Smooth muscle cell of the umbilical artery (primary cell): ENCODE data around the gene BLM. TPM values are rescaled to one million over a fixed set of nuclear protein-coding genes. Genes with fewer than 3 reads are reported as not detected.

Source experiments
- total RNA-seq: library from RNA; depleted of rRNA; stranded (reverse); fragments of >200 nt; gene quantifications from 2 replicates; pipeline ENCODE4 v1.2.3, GENCODE V29; 2014

Gene BLM
- 0.59 and 4.0 TPM in 2 replicates for total RNA-seq

DNA sequence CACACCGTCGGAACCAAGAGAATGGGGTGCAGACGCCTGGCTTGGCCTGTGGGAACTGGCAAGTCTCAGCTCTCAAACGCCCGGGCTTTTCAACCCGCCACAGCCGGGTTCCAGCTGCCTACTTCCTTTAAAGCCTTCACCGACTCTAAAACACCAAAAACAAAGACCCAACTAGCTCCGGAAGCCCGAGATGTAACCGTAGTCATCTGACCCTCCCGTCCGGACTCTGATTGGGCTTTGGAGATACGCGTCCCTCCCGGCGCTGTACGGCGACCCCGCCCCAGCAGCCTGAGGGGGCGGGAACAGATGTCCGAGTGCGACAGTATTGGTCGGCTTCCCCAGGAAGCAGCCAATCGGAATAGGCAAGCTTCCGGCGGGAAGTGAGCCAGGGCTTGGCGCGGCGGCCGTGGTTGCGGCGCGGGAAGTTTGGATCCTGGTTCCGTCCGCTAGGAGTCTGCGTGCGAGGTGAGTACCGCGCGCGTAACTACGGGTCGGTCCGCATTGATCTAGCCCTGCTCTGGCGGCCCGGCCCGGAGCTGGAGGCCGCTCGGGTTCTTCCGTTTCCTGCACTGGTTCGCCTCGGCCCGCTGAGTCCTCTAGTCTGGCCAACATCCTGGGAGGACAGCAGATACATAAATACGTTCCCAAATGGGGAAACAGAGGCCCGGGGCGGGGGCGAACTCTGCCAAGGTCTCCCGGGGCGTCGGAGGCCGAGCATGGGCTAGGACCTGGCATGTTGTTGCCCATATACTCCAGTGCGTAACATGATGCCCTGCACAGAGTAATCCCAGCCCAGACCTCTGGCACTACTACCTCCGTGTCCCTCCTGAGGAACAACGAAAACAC, at the start of gene BLM:
BLM (plus strand) TSS at position 371 of the 846 bp plus-strand sequence. CDS start 30,047 bp downstream, outside the sequence.

Other genes starting within 250 kb of the BLM start
- gene CRTC3, start 187.4 kb upstream of the BLM start, total RNA-seq: 12.8 and 18.5 TPM in 2 replicates
- gene FURIN, start 151.2 kb downstream of the BLM start, total RNA-seq: 61.8 and 130 TPM in 2 replicates
- gene FES, start 167.2 kb downstream of the BLM start, total RNA-seq: 15.4 and 27.4 TPM in 2 replicates
- 13.7 and 27.2 TPM in 2 replicates for gene MAN2A2, start 186.0 kb downstream of the BLM start, total RNA-seq
- gene HDDC3, start 215.2 kb downstream of the BLM start, total RNA-seq: 11.6 and 12.2 TPM in 2 replicates
- 81.4 and 106 TPM in 2 replicates for gene UNC45A, start 217.9 kb downstream of the BLM start, total RNA-seq
- 11.3 and 15.0 TPM in 2 replicates for gene RCCD1, start 237.5 kb downstream of the BLM start, total RNA-seq